Activated T-cell treated with anti-CD3 and anti-CD28 coated beads, Interleukin-2, amount 50 U/mL, for 4 hours (primary cell): ENCODE results near the gene MKNK1. TPM values are rescaled to one million over a fixed set of nuclear protein-coding genes. Genes with fewer than 3 reads are reported as not detected.
A peak's percentile ranks its signal among the peaks of the same experiment; 100 is the strongest.

Source experiments
- ATAC-seq, 2 donors: fragments of 200-7000 bp; cut with Tn5 transposase; one replicate each; pipeline ENCODE4 v1.10.0; 2021
- DNase-seq: peaks from one replicate; pipeline ENCODE4 v3.0.0-alpha.2; 2020
- H3K27me3 Mint-ChIP-seq: one replicate; pipeline ENCODE4 v1.8.0; 2021; ENCODE audit warnings: low read depth, mixed read lengths
- H3K36me3 Mint-ChIP-seq: one replicate; pipeline ENCODE4 v1.8.0; 2022; ENCODE audit warnings: mixed read lengths; ENCODE audit not compliant: insufficient read depth
- H3K4me1 Mint-ChIP-seq: one replicate; pipeline ENCODE4 v1.8.0; 2021; ENCODE audit warnings: low read depth, mixed read lengths
- H3K4me3 Mint-ChIP-seq: one replicate; pipeline ENCODE4 v1.8.0; 2021; ENCODE audit warnings: mild to moderate bottlenecking, moderate library complexity, mixed read lengths
- H3K9me3 Mint-ChIP-seq: one replicate; pipeline ENCODE4 v1.8.0; 2021; ENCODE audit warnings: mixed read lengths
- total RNA-seq, 3 donors: library from RNA; stranded (reverse); gene quantifications; one replicate each; pipeline ENCODE4 v1.2.1, GENCODE V29; 2021

MKNK1 gene
- total RNA-seq, 3 donors from 2014 or later, result 21.1 to 26.1 (median 21.6) TPM

GRCh38 chr1:46614604-46614984 is 10.5 kb upstream of the MKNK1 start:
- no peaks in the 10 kb centered on the region for H3K27me3 Mint-ChIP-seq
- H3K4me3 Mint-ChIP-seq, result peak overlapping the region; percentile 49
- DNase-seq (no peak), ATAC-seq (no peak)
- H3K9me3 Mint-ChIP-seq, result no peaks in the 10 kb centered on the region
- peaks cover 64% of the 10 kb centered on the region for H3K4me1 Mint-ChIP-seq
- H3K36me3 Mint-ChIP-seq, result peaks cover 4% of the 10 kb centered on the region

GRCh38 chr1:46613661-46614603 is 9.9 kb upstream of the MKNK1 start:
- no peak for DNase-seq
- Mint-ChIP-seq H3K27me3 (no peaks in the 10 kb centered on the region), H3K36me3 (peaks cover 10% of the 10 kb centered on the region), H3K4me3 (peak overlapping the region; percentile 49), H3K9me3 (no peaks in the 10 kb centered on the region), H3K4me1 (peaks cover 62% of the 10 kb centered on the region)
- ATAC-seq, result peak; percentile 11 to 23

- Mint-ChIP-seq H3K4me3 (no peak overlapping the region), H3K27me3 (no peaks in the 10 kb centered on the region), H3K9me3 (no peaks in the 10 kb centered on the region), H3K4me1 (peaks cover 62% of the 10 kb centered on the region), H3K36me3 (peaks cover 17% of the 10 kb centered on the region)
- ATAC-seq, result no peak
- no peak for DNase-seq
Observed at GRCh38 chr1:46612937-46613660, 9.0 kb upstream of the MKNK1 start.

GRCh38 chr1:46611691-46612221 is 7.7 kb upstream of the MKNK1 start:
- Mint-ChIP-seq H3K4me3 (no peak overlapping the region), H3K36me3 (peaks cover 20% of the 10 kb centered on the region), H3K27me3 (no peaks in the 10 kb centered on the region), H3K9me3 (no peaks in the 10 kb centered on the region), H3K4me1 (peaks cover 52% of the 10 kb centered on the region)
- ATAC-seq (no peak), DNase-seq (no peak)

- DNase-seq (no peak), ATAC-seq (no peak)
- Mint-ChIP-seq H3K36me3 (peaks cover 20% of the 10 kb centered on the region), H3K4me1 (peaks cover 54% of the 10 kb centered on the region), H3K4me3 (no peak overlapping the region), H3K9me3 (no peaks in the 10 kb centered on the region), H3K27me3 (no peaks in the 10 kb centered on the region)
Observed at GRCh38 chr1:46607345-46608130, 3.5 kb upstream of the MKNK1 start.

GRCh38 chr1:46606255-46606965 is 2.3 kb upstream of the MKNK1 start:
- DNase-seq (no peak), ATAC-seq (no peak)
- Mint-ChIP-seq H3K4me3 (no peak overlapping the region), H3K4me1 (peaks cover 52% of the 10 kb centered on the region), H3K27me3 (no peaks in the 10 kb centered on the region), H3K36me3 (peaks cover 20% of the 10 kb centered on the region), H3K9me3 (no peaks in the 10 kb centered on the region)

GRCh38 chr1:46605232-46605631 is 1.2 kb upstream of the MKNK1 start:
- no peak for ATAC-seq
- Mint-ChIP-seq H3K4me1 (peaks cover 51% of the 10 kb centered on the region), H3K27me3 (no peaks in the 10 kb centered on the region), H3K9me3 (no peaks in the 10 kb centered on the region), H3K4me3 (peak overlapping the region; percentile 91), H3K36me3 (peaks cover 20% of the 10 kb centered on the region)
- DNase-seq, result no peak

- H3K4me1 Mint-ChIP-seq, result peaks cover 65% of the 10 kb centered on the region
- ATAC-seq, result no peak
- H3K4me3 Mint-ChIP-seq, result peak overlapping the region; percentile 91
- H3K36me3 Mint-ChIP-seq, result peaks cover 6% of the 10 kb centered on the region
- DNase-seq, result no peak
- no peaks in the 10 kb centered on the region for H3K9me3 Mint-ChIP-seq
- H3K27me3 Mint-ChIP-seq, result no peaks in the 10 kb centered on the region
Observed at GRCh38 chr1:46603481-46603857, 599 bp downstream of the MKNK1 start.

GRCh38 chr1:46601257-46602007 is 2.6 kb downstream of the MKNK1 start:
- Mint-ChIP-seq H3K27me3 (no peaks in the 10 kb centered on the region), H3K36me3 (peaks cover 5% of the 10 kb centered on the region), H3K4me3 (peak overlapping the region; percentile 12), H3K9me3 (no peaks in the 10 kb centered on the region), H3K4me1 (peaks cover 71% of the 10 kb centered on the region)
- DNase-seq, result no peak
- no peak for ATAC-seq

- peaks cover 9% of the 10 kb centered on the region for H3K36me3 Mint-ChIP-seq
- no peaks in the 10 kb centered on the region for H3K9me3 Mint-ChIP-seq
- no peaks in the 10 kb centered on the region for H3K27me3 Mint-ChIP-seq
- H3K4me3 Mint-ChIP-seq, result peak overlapping the region; percentile 6
- DNase-seq (no peak), ATAC-seq (no peak)
- peaks cover 72% of the 10 kb centered on the region for H3K4me1 Mint-ChIP-seq
Observed at GRCh38 chr1:46599059-46599970, 4.8 kb downstream of the MKNK1 start.

GRCh38 chr1:46596846-46597245 is 7.2 kb downstream of the MKNK1 start:
- H3K4me1 Mint-ChIP-seq, result peaks cover 60% of the 10 kb centered on the region
- DNase-seq, result no peak
- H3K27me3 Mint-ChIP-seq, result no peaks in the 10 kb centered on the region
- peaks cover 25% of the 10 kb centered on the region for H3K36me3 Mint-ChIP-seq
- H3K9me3 Mint-ChIP-seq, result no peaks in the 10 kb centered on the region
- no peak for ATAC-seq
- no peak overlapping the region for H3K4me3 Mint-ChIP-seq

GRCh38 chr1:46596036-46596435 is 8.0 kb downstream of the MKNK1 start:
- no peaks in the 10 kb centered on the region for H3K27me3 Mint-ChIP-seq
- H3K4me1 Mint-ChIP-seq, result peaks cover 52% of the 10 kb centered on the region
- peaks cover 33% of the 10 kb centered on the region for H3K36me3 Mint-ChIP-seq
- no peak for DNase-seq
- H3K9me3 Mint-ChIP-seq, result no peaks in the 10 kb centered on the region
- no peak for ATAC-seq
- H3K4me3 Mint-ChIP-seq, result no peak overlapping the region
